WI38 (cell line): ENCODE measurements around the gene MVK.

ENCODE experiments used
- H3K4me3 ChIP-seq: 2 replicates; pipeline ENCODE4 v1.5.1; 2011; ENCODE audit warnings: low read depth, mild to moderate bottlenecking, control low read depth, low read length
- CTCF ChIP-seq: IDR thresholded peaks from 2 replicates; pipeline ENCODE4 v1.5.1; 2012; ENCODE audit warnings: low read depth, mild to moderate bottlenecking, control low read depth, low read length

MVK gene

GRCh38 chr12:109638735-109639134 is 65.1 kb downstream of the MVK start:
- TF ChIP-seq CTCF = no peak

GRCh38 chr12:109639151-109639872 is 65.7 kb downstream of the MVK start:
- no peak for TF ChIP-seq CTCF
- no peak overlapping the region for H3K4me3 ChIP-seq

More at GRCh38 chr12:109638735-109639134, 65.1 kb downstream of the MVK start:
- H3K4me3 ChIP-seq = no peak overlapping the region

GRCh38 chr12:109640961-109641360 is 67.4 kb downstream of the MVK start:
- H3K4me3 ChIP-seq = no peak overlapping the region
- no peak for TF ChIP-seq CTCF

GRCh38 chr12:109641422-109641821 is 67.8 kb downstream of the MVK start:
- H3K4me3 ChIP-seq = no peak overlapping the region
- no peak for TF ChIP-seq CTCF

GRCh38 chr12:109642506-109643132 is 69.0 kb downstream of the MVK start:
- TF ChIP-seq CTCF = no peak

GRCh38 chr12:109645194-109645593 is 71.6 kb downstream of the MVK start:
- no peak overlapping the region for H3K4me3 ChIP-seq
- TF ChIP-seq CTCF = no peak

More at GRCh38 chr12:109642506-109643132, 69.0 kb downstream of the MVK start:
- no peak overlapping the region for H3K4me3 ChIP-seq

GRCh38 chr12:109645708-109646107 is 72.1 kb downstream of the MVK start:
- H3K4me3 ChIP-seq = no peak overlapping the region

More at GRCh38 chr12:109645708-109646107, 72.1 kb downstream of the MVK start:
- TF ChIP-seq CTCF = no peak
